Vagina (tissue), 2 donors: ENCODE results near the gene RBM20.

Source experiments
- POLR2AphosphoS5 ChIP-seq, 2 donors: sonication (generic); formaldehyde crosslinking; IDR thresholded peaks; one replicate each; pipeline ENCODE4 v1.9.0; 2017; ENCODE audit warnings: antibody characterized with exemption in 2 of 2, mild to moderate bottlenecking in 2 of 2, low read depth in 1 of 2; ENCODE audit not compliant: insufficient read depth in 1 of 2
- TF ChIP-seq, protein P1 (sequence below), 3 experiments: fragments of 450-650 bp in 2 of 3; fragments of 200-600 bp in 1 of 3; sonication (generic) in 1 of 3; IDR thresholded peaks; one replicate each; pipeline ENCODE4 v1.5.1; 2017 to 2019; ENCODE audit warnings: antibody characterized with exemption in 3 of 3, mild to moderate bottlenecking in 2 of 3, moderate library complexity in 2 of 3

DNA sequence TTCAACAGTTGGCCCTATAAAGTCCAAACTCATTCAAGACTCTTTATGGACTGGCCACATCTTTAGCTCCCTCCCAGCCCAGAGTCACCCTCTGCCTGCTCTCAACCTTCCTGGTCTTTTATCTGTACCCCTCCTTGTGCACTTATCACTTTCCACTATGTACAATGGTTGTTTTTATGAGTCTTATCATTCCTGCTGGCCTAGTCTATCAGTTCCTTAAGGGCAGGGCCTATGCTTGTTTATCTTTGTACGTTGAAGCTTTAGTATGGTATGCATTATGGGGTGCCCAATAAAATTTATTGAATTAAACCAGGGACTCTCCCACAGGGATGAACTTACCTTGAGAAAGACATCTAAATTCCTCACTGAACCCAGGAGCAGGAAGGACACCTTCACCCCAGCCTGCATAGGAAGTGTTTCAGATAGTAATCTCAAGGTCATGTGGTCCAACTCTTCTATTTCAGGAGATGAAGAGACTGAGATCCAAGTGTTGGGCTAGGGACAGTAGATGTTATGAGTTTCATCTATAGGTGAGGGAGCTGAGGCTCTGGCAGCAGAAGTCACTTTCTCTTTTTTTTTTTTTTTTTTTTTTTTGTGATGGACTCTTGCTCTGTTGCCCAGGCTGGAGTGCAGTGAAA is 214.3 kb downstream of the RBM20 start:
- TF ChIP-seq POLR2AphosphoS5 (IDR thresholded peaks at IDR 0.05; ENCODE audit: insufficient read depth in 1 of 2, low read depth in 1 of 2): no peak
- TF ChIP-seq, protein P1, sequence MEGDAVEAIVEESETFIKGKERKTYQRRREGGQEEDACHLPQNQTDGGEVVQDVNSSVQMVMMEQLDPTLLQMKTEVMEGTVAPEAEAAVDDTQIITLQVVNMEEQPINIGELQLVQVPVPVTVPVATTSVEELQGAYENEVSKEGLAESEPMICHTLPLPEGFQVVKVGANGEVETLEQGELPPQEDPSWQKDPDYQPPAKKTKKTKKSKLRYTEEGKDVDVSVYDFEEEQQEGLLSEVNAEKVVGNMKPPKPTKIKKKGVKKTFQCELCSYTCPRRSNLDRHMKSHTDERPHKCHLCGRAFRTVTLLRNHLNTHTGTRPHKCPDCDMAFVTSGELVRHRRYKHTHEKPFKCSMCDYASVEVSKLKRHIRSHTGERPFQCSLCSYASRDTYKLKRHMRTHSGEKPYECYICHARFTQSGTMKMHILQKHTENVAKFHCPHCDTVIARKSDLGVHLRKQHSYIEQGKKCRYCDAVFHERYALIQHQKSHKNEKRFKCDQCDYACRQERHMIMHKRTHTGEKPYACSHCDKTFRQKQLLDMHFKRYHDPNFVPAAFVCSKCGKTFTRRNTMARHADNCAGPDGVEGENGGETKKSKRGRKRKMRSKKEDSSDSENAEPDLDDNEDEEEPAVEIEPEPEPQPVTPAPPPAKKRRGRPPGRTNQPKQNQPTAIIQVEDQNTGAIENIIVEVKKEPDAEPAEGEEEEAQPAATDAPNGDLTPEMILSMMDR (IDR thresholded peaks at IDR 0.05): no peak
